Measurements from ENCODE around the gene NCKAP1.

The NCKAP1 gene

GRCh38 chr2:182904844-182905243 is 133.4 kb downstream of the NCKAP1 start:
- TF ChIP-seq GATA3 (IDR thresholded peaks at IDR 0.05; ENCODE audit: low read depth, low read length) (no peak), GATA2 (IDR thresholded peaks at IDR 0.05; ENCODE audit: low read depth, low read length) (no peak)

GRCh38 chr2:182903566-182903965 is 134.7 kb downstream of the NCKAP1 start:
- no peak for TF ChIP-seq GATA2 (IDR thresholded peaks at IDR 0.05; ENCODE audit: low read depth, low read length)
- no peak for TF ChIP-seq GATA3 (IDR thresholded peaks at IDR 0.05; ENCODE audit: low read depth, low read length)

GRCh38 chr2:182901748-182902147 is 136.5 kb downstream of the NCKAP1 start:
- TF ChIP-seq GATA3 (IDR thresholded peaks at IDR 0.05; ENCODE audit: low read depth, low read length) = no peak
- TF ChIP-seq GATA2 (IDR thresholded peaks at IDR 0.05; ENCODE audit: low read depth, low read length) = no peak

- TF ChIP-seq GATA3 (IDR thresholded peaks at IDR 0.05; ENCODE audit: low read depth, low read length) = no peak
- no peak for TF ChIP-seq GATA2 (IDR thresholded peaks at IDR 0.05; ENCODE audit: low read depth, low read length)
Measured at GRCh38 chr2:182898718-182899117, 139.5 kb downstream of the NCKAP1 start.

- TF ChIP-seq GATA2 (IDR thresholded peaks at IDR 0.05; ENCODE audit: low read depth, low read length) (no peak), GATA3 (IDR thresholded peaks at IDR 0.05; ENCODE audit: low read depth, low read length) (no peak)
Measured at GRCh38 chr2:182897137-182897536, 141.1 kb downstream of the NCKAP1 start.

GRCh38 chr2:182895798-182896197 is 142.5 kb downstream of the NCKAP1 start:
- TF ChIP-seq GATA2 (IDR thresholded peaks at IDR 0.05; ENCODE audit: low read depth, low read length) (no peak), GATA3 (IDR thresholded peaks at IDR 0.05; ENCODE audit: low read depth, low read length) (no peak)

- no peak for TF ChIP-seq GATA3 (IDR thresholded peaks at IDR 0.05; ENCODE audit: low read depth, low read length)
- TF ChIP-seq GATA2 (IDR thresholded peaks at IDR 0.05; ENCODE audit: low read depth, low read length) = no peak
Measured at GRCh38 chr2:182895169-182895568, 143.1 kb downstream of the NCKAP1 start.

- no peak for TF ChIP-seq GATA3 (IDR thresholded peaks at IDR 0.05; ENCODE audit: low read depth, low read length)
- TF ChIP-seq GATA2 (IDR thresholded peaks at IDR 0.05; ENCODE audit: low read depth, low read length) = no peak
Measured at GRCh38 chr2:182894174-182894573, 144.1 kb downstream of the NCKAP1 start.

GRCh38 chr2:182893666-182894065 is 144.6 kb downstream of the NCKAP1 start:
- TF ChIP-seq GATA3 (IDR thresholded peaks at IDR 0.05; ENCODE audit: low read depth, low read length) (no peak), GATA2 (IDR thresholded peaks at IDR 0.05; ENCODE audit: low read depth, low read length) (no peak)

GRCh38 chr2:182891611-182892010 is 146.6 kb downstream of the NCKAP1 start:
- TF ChIP-seq GATA3 (IDR thresholded peaks at IDR 0.05; ENCODE audit: low read depth, low read length) = no peak
- no peak for TF ChIP-seq GATA2 (IDR thresholded peaks at IDR 0.05; ENCODE audit: low read depth, low read length)

- TF ChIP-seq GATA2 (IDR thresholded peaks at IDR 0.05; ENCODE audit: low read depth, low read length) (no peak), GATA3 (IDR thresholded peaks at IDR 0.05; ENCODE audit: low read depth, low read length) (no peak)
Measured at GRCh38 chr2:182890773-182891378, 147.4 kb downstream of the NCKAP1 start.

GRCh38 chr2:182890305-182890704 is 148.0 kb downstream of the NCKAP1 start:
- TF ChIP-seq GATA2 (IDR thresholded peaks at IDR 0.05; ENCODE audit: low read depth, low read length) (no peak), GATA3 (IDR thresholded peaks at IDR 0.05; ENCODE audit: low read depth, low read length) (no peak)

- TF ChIP-seq GATA3 (IDR thresholded peaks at IDR 0.05; ENCODE audit: low read depth, low read length) (no peak), GATA2 (IDR thresholded peaks at IDR 0.05; ENCODE audit: low read depth, low read length) (no peak)
Measured at GRCh38 chr2:182887753-182888415, 150.4 kb downstream of the NCKAP1 start.

GRCh38 chr2:182887093-182887492 is 151.2 kb downstream of the NCKAP1 start:
- no peak for TF ChIP-seq GATA2 (IDR thresholded peaks at IDR 0.05; ENCODE audit: low read depth, low read length)
- no peak for TF ChIP-seq GATA3 (IDR thresholded peaks at IDR 0.05; ENCODE audit: low read depth, low read length)

GRCh38 chr2:182885771-182886170 is 152.5 kb downstream of the NCKAP1 start:
- TF ChIP-seq GATA2 (IDR thresholded peaks at IDR 0.05; ENCODE audit: low read depth, low read length) (no peak), GATA3 (IDR thresholded peaks at IDR 0.05; ENCODE audit: low read depth, low read length) (no peak)

All from SH-SY5Y (cell line).